ENCODE results near the gene MMP17. TPM values are rescaled to one million over a fixed set of nuclear protein-coding genes. Genes with fewer than 3 reads are reported as not detected.

MMP17 gene
- total and polyA plus RNA-seq, 2 donors (not counting 3 experiments of a cell fraction or from before 2014, with no cell fraction given), result 3.6 to 10.8 TPM

- Histone ChIP-seq H3K4me2 (ENCODE audit: insufficient read depth, low read length) (no peak overlapping the region), H3K27me3 (ENCODE audit: control insufficient read depth in 2 of 2, insufficient read depth in 2 of 2, low read length in 2 of 2) (no peaks in the 10 kb centered on the region), H3K9ac (replicated peaks; ENCODE audit: extremely low read depth, insufficient read depth, low read length) (no peak overlapping the region), H3K27ac (ENCODE audit: insufficient read depth, low read depth, low read length) (no peak overlapping the region), H3K9me1 (replicated peaks; ENCODE audit: control insufficient read depth, extremely low read depth, insufficient read depth, low read length) (no peaks in the 10 kb centered on the region), H4K20me1 (replicated peaks; ENCODE audit: control insufficient read depth, extremely low read depth, insufficient read depth, low read length) (no peaks in the 10 kb centered on the region), H2AFZ (ENCODE audit: low read depth, low read length) (no peak overlapping the region), H3K4me1 (ENCODE audit: control insufficient read depth, extremely low read depth, insufficient read depth, low read length) (no peaks in the 10 kb centered on the region), H3K9me3 (replicated peaks; ENCODE audit: control insufficient read depth, insufficient read depth, low read length) (no peaks in the 10 kb centered on the region), H3K36me3 (ENCODE audit: control insufficient read depth in 2 of 2, extremely low read depth in 1 of 2, insufficient read depth in 2 of 2, low read length in 2 of 2) (no peaks in the 10 kb centered on the region), H3K79me2 (ENCODE audit: control insufficient read depth, insufficient read depth, low read length) (no peaks in the 10 kb centered on the region), H3K4me3 (replicated peaks in 1 of 3; ENCODE audit: insufficient read depth in 1 of 3, low read depth in 1 of 3, low read length in 3 of 3) (no peak overlapping the region)
- FAIRE-seq (no peak), DNase-seq (ENCODE audit: low read depth, low spot score) (no peak)
- dilution Hi-C loops (cut with MboI; ENCODE audit: extremely low pct_ligation_motif_present, low sequenced_read_pairs) (no loop called here), intact Hi-C loops (cut with micrococcal nuclease) (no loop called here)
- ChIA-PET CTCF (no interaction called here), POLR2A (no interaction called here)
- no TSS peak for BruUV-seq (replicated peaks)
- no peak for TF ChIP-seq FOS (IDR thresholded peaks at IDR 0.05; ENCODE audit: borderline replicate concordance, insufficient read depth, low read length)
- TF ChIP-seq CTCF (IDR thresholded peaks at IDR 0.05; ENCODE audit: extremely low read depth in 1 of 2, insufficient read depth in 1 of 2, low read depth in 1 of 2, low read length in 2 of 2), result no peak
- TF ChIP-seq POLR2A (IDR thresholded peaks at IDR 0.05; ENCODE audit: low read depth, low read length), result no peak
- no peak for TF ChIP-seq MAX (IDR thresholded peaks at IDR 0.05; ENCODE audit: insufficient read depth, insufficient read length)
- TF ChIP-seq JUN (IDR thresholded peaks at IDR 0.05; ENCODE audit: borderline replicate concordance, insufficient read depth, insufficient read length, low read depth), result no peak
- TF ChIP-seq MYC (IDR thresholded peaks at IDR 0.05; ENCODE audit: low read depth, low read length), result no peak
- no peak for TF ChIP-seq POLR2AphosphoS5 (IDR thresholded peaks at IDR 0.05; ENCODE audit: insufficient read depth, low read depth, low read length)
- no peak for TF ChIP-seq GATA2 (IDR thresholded peaks at IDR 0.05; ENCODE audit: insufficient read depth, insufficient read length, low read depth, low read length)
- no peak for TF ChIP-seq EZH2 (IDR thresholded peaks at IDR 0.05; ENCODE audit: borderline replicate concordance, low read depth, low read length, severe bottlenecking)
These were observed 39.9 kb downstream of the MMP17 start for GRCh38 chr12:131867891-131868675.
